IMR-90 (cell line): ENCODE data around the gene SLC2A3. TPM values are rescaled to one million over a fixed set of nuclear protein-coding genes. Genes with fewer than 3 reads are reported as not detected.

Experiments
- ATAC-seq: fragments of 200-7000 bp; cut with Tn5 transposase; 2 replicates; pipeline ENCODE4 v1.9.1; 2020; ENCODE audit warnings: low read depth, mild to moderate bottlenecking, moderate library complexity
- BruUV-seq: library from RNA; stranded (reverse); fragments of 400-500 nt; replicated peaks from 2 replicates; lab custom pipeline; 2021; lab: Mats Ljungman, UMichigan
- CTCF ChIA-PET: fragments of 300-600 bp; formaldehyde crosslinking; extraction: SDS; loops from one replicate; lab custom pipeline; 2021; ENCODE audit warnings: antibody characterized with exemption; lab: Yijun Ruan, JAX
- POLR2A ChIA-PET: fragments of 300-600 bp; sonication (Branson Sonifier 250); formaldehyde crosslinking; loops from one replicate; lab custom pipeline; 2022; ENCODE audit warnings: antibody characterized with exemption; ENCODE audit not compliant: unreplicated experiment; lab: Charles Lee
- DNase-seq: peaks from one replicate; pipeline ENCODE4 v3.0.0; 2013
- H2AFZ ChIP-seq: replicated peaks from 2 replicates; pipeline ENCODE3; 2013; ENCODE audit warnings: low read length, mild to moderate bottlenecking; ENCODE audit not compliant: poor library complexity
- H2AK5ac ChIP-seq: 2 replicates; pipeline ENCODE4 v1.6.1; 2013; ENCODE audit warnings: low read depth, low read length, inconsistent platforms
- H2AK9ac ChIP-seq: replicated peaks from 2 replicates; pipeline ENCODE3; 2013; ENCODE audit warnings: mild to moderate bottlenecking, low read depth, low read length, moderate library complexity; ENCODE audit not compliant: poor library complexity
- H2BK120ac ChIP-seq: 2 replicates; pipeline ENCODE4 v1.6.1; 2013; ENCODE audit warnings: low read depth, low read length, inconsistent platforms
- H2BK15ac ChIP-seq: 3 replicates; pipeline ENCODE4 v1.6.1; 2013; ENCODE audit warnings: low read depth, low read length, inconsistent platforms
- H2BK20ac ChIP-seq: 2 replicates; pipeline ENCODE4 v1.6.1; 2013; ENCODE audit warnings: low read depth, mild to moderate bottlenecking, inconsistent platforms, low read length, moderate library complexity
- H2BK5ac ChIP-seq: 2 replicates; pipeline ENCODE4 v1.6.1; 2013; ENCODE audit warnings: mild to moderate bottlenecking, low read depth, low read length, inconsistent platforms; ENCODE audit not compliant: poor library complexity, severe bottlenecking
- H3K14ac ChIP-seq: replicated peaks from 2 replicates; pipeline ENCODE4 v1.6.1; 2013; ENCODE audit warnings: low read depth, low read length, inconsistent platforms
- H3K18ac ChIP-seq: 2 replicates; pipeline ENCODE4 v1.6.1; 2013; ENCODE audit warnings: low read depth, low read length, control low read depth
- H3K23ac ChIP-seq: 2 replicates; pipeline ENCODE4 v1.6.1; 2013; ENCODE audit warnings: low read depth, low read length, inconsistent platforms
- H3K27ac ChIP-seq: 2 replicates; pipeline ENCODE4 v1.5.1; 2013; ENCODE audit warnings: mild to moderate bottlenecking, control low read depth, low read length; ENCODE audit not compliant: insufficient read depth
- H3K27me3 ChIP-seq: 2 replicates; pipeline ENCODE4 v1.6.1; 2013; ENCODE audit warnings: low read length; ENCODE audit not compliant: control insufficient read depth, insufficient read depth
- H3K36me3 ChIP-seq: 2 replicates; pipeline ENCODE4 v1.6.1; 2013; ENCODE audit warnings: low read length, mixed read lengths; ENCODE audit not compliant: control insufficient read depth, insufficient read depth
- H3K4ac ChIP-seq: 2 replicates; pipeline ENCODE4 v1.6.1; 2013; ENCODE audit warnings: low read depth, low read length, inconsistent platforms
- H3K4me1 ChIP-seq: 2 replicates; pipeline ENCODE4 v1.6.1; 2013; ENCODE audit warnings: low read length, mixed read lengths; ENCODE audit not compliant: control insufficient read depth, insufficient read depth
- H3K4me2 ChIP-seq: 2 replicates; pipeline ENCODE4 v1.6.1; 2013; ENCODE audit warnings: low read depth, mild to moderate bottlenecking, control low read depth, low read length, moderate library complexity
- H3K4me3 ChIP-seq: 2 replicates; pipeline ENCODE4 v1.5.1; 2013; ENCODE audit warnings: low read depth, mild to moderate bottlenecking, control low read depth, low read length, moderate library complexity; ENCODE audit not compliant: insufficient read depth
- H3K56ac ChIP-seq: 2 replicates; pipeline ENCODE4 v1.6.1; 2013; ENCODE audit warnings: low read length, inconsistent platforms; ENCODE audit not compliant: insufficient read depth; ENCODE audit errors: extremely low read depth
- H3K79me1 ChIP-seq, 2 experiments: 2 replicates each; pipeline ENCODE4 v1.6.1; 2013; ENCODE audit warnings: low read length in 2 of 2, inconsistent platforms in 1 of 2, low read depth in 1 of 2
- H3K9ac ChIP-seq: 2 replicates; pipeline ENCODE4 v1.6.1; 2013; ENCODE audit warnings: low read depth, low read length, control low read depth
- H3K9me1 ChIP-seq: 2 replicates; pipeline ENCODE4 v1.6.1; 2013; ENCODE audit warnings: low read length, inconsistent platforms; ENCODE audit not compliant: insufficient read depth
- H3K9me3 ChIP-seq: 2 replicates; pipeline ENCODE4 v1.6.1; 2013; ENCODE audit warnings: low read length; ENCODE audit not compliant: control insufficient read depth, insufficient read depth
- H4K20me1 ChIP-seq: 2 replicates; pipeline ENCODE4 v1.6.1; 2013; ENCODE audit warnings: low read length, inconsistent platforms; ENCODE audit not compliant: insufficient read depth
- H4K5ac ChIP-seq: 2 replicates; pipeline ENCODE4 v1.6.1; 2013; ENCODE audit warnings: mild to moderate bottlenecking, low read depth, low read length, control low read depth
- H4K8ac ChIP-seq, 2 experiments: 2 replicates each; pipeline ENCODE4 v1.6.1; 2013; ENCODE audit warnings: low read depth in 2 of 2, low read length in 2 of 2, control low read depth in 1 of 2, inconsistent platforms in 1 of 2
- H4K91ac ChIP-seq: 2 replicates; pipeline ENCODE4 v1.6.1; 2013; ENCODE audit warnings: low read depth, low read length, inconsistent platforms; ENCODE audit not compliant: insufficient read depth
- BHLHE40 ChIP-seq: fragments of 150-350 bp; IDR thresholded peaks from 2 replicates; pipeline ENCODE4 v1.6.1; 2016; ENCODE audit warnings: mild to moderate bottlenecking, low read depth, low read length
- CHD1 ChIP-seq: IDR thresholded peaks from 2 replicates; pipeline ENCODE4 v1.6.1; 2012; ENCODE audit warnings: low read depth, low read length, improper control_type of control experiment
- FOS ChIP-seq: fragments of 150-350 bp; IDR thresholded peaks from 2 replicates; pipeline ENCODE4 v1.6.1; 2016; ENCODE audit warnings: low read depth, low read length
- MAFK ChIP-seq: IDR thresholded peaks from 2 replicates; pipeline ENCODE4 v1.6.1; 2012; ENCODE audit warnings: low read depth, low read length, improper control_type of control experiment
- MXI1 ChIP-seq: IDR thresholded peaks from 2 replicates; pipeline ENCODE4 v1.6.1; 2012; ENCODE audit warnings: low read depth, mild to moderate bottlenecking, low read length, moderate library complexity, borderline replicate concordance
- NFE2L2 ChIP-seq: fragments of 150-350 bp; IDR thresholded peaks from 2 replicates; pipeline ENCODE4 v1.6.1; 2016; ENCODE audit warnings: low read depth, mild to moderate bottlenecking, low read length
- POLR2A ChIP-seq: IDR thresholded peaks from 2 replicates; pipeline ENCODE4 v1.6.1; 2012; ENCODE audit warnings: mild to moderate bottlenecking, low read depth, low read length
- RAD21 ChIP-seq: IDR thresholded peaks from 2 replicates; pipeline ENCODE4 v1.6.1; 2012; ENCODE audit warnings: low read length, improper control_type of control experiment
- RCOR1 ChIP-seq: IDR thresholded peaks from 2 replicates; pipeline ENCODE4 v1.6.1; 2012; ENCODE audit warnings: mild to moderate bottlenecking, low read length, improper control_type of control experiment; ENCODE audit not compliant: insufficient replicate concordance
- RFX5 ChIP-seq: IDR thresholded peaks from 2 replicates; pipeline ENCODE4 v1.8.0; 2012; ENCODE audit warnings: low read depth, mild to moderate bottlenecking, low read length, moderate library complexity
- SMC3 ChIP-seq: fragments of 150-350 bp; IDR thresholded peaks from 2 replicates; pipeline ENCODE4 v1.6.1; 2016; ENCODE audit warnings: low read depth, mild to moderate bottlenecking, antibody characterized with exemption, low read length, moderate library complexity
- WGBS, 2 experiments: methylation state at CpG; one replicate each; pipeline versions ENCODE4 v1.1.5 to v1.1.7; 2013; ENCODE audit warnings: missing lambda C conversion rate in 2 of 2; ENCODE audit not compliant: insufficient read length in 1 of 2; ENCODE audit errors: extremely low coverage in 2 of 2; 5-methylcytosine and 5-hydroxymethylcytosine counted together
- dilution Hi-C: fragments of 300-500 bp; cut with HindIII; formaldehyde crosslinking; loops from one replicate; pipeline ENCODE4 v1.14.3; 2018; ENCODE audit warnings: low sequenced_read_pairs; ENCODE audit not compliant: unreplicated experiment
- in situ Hi-C: fragments of 300-500 bp; cut with MboI; formaldehyde crosslinking; loops from 3 replicates; pipeline ENCODE4 v1.14.3; 2019; ENCODE audit warnings: low sequenced_read_pairs, inconsistent platforms, mixed read lengths
- intact Hi-C: fragments of 100-400 bp; cut with micrococcal nuclease; formaldehyde crosslinking; loops from 2 replicates; pipeline ENCODE4 v1.10.0; 2022
- polyA plus RNA-seq, 3 experiments: library from polyadenylated mRNA; depleted of rRNA; stranded (reverse); fragments of >200 nt; gene quantifications; 2 replicates each; pipeline ENCODE4 v1.2.3, GENCODE V29; 2012; ENCODE audit warnings: low replicate concordance in 1 of 3
- total RNA-seq: library from RNA; depleted of rRNA; stranded (reverse); fragments of >200 nt; gene quantifications from 2 replicates; pipeline ENCODE4 v1.2.3, GENCODE V29; 2012
- TF ChIP-seq, protein P1 (sequence below): conservative IDR thresholded peaks from 2 replicates; pipeline ENCODE4 v1.5.1; 2012; ENCODE audit warnings: mild to moderate bottlenecking, low read depth, low read length, improper control_type of control experiment
- TF ChIP-seq, protein P2 (sequence below): fragments of 150-350 bp; IDR thresholded peaks from 2 replicates; pipeline ENCODE4 v1.6.1; 2017; ENCODE audit warnings: mild to moderate bottlenecking, antibody characterized with exemption, low read length, low read depth
- TF ChIP-seq, protein P3 (sequence below): fragments of 150-350 bp; IDR thresholded peaks from 2 replicates; pipeline ENCODE4 v1.6.1; 2016; ENCODE audit warnings: low read depth, mild to moderate bottlenecking, low read length, moderate library complexity, borderline replicate concordance

Gene SLC2A3
- total and polyA plus RNA-seq, 2 of the 4 experiments (the other 2 are of a cell fraction) = 46.1 to 54.8 TPM

DNA sequence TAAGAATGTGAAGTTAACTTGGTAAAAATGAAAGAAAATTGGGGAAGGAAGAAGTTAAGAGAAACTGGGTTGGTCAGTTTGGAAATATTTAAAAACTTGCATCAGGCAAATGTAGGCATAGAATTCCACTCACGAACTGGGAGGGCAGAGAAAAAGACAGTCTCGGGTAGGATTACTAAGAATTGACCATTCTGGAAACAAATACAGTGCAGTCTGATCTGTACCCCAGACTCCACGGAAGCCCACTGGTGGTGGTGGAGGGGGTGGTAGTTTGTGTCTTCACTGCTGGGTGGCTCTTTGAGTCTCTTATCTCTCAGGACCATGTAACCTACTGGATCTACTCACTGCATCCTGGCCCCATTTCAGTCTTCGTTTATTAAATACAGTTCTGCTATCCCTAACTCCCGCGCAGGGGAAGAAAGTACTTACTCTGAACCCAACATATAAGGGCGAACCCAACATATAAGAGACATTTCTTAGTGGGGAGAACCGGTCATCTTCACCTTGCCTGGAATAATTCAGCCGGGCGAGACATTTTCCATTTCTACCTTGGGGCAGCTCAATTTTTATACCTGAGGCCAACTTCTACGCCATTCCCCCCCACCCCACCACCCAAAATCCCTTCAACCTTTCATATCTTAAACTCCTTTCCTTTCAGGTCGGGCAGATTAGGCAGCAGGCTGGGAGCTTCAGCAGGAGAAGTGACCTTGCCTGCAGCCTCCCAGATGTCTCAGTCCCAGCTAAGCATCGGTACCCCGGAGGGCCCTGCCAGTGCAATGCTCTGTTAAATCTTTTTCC, 1.7 kb downstream of the SLC2A3 start:
- peak overlapping the region; percentile 21 for H3K18ac ChIP-seq
- peak overlapping the region; percentile 87 for H3K14ac ChIP-seq
- intact Hi-C loops (no loop called here), dilution Hi-C loops (no loop called here), in situ Hi-C loops (loop anchor here (5.0 kb wide), 1 partner anchor 33 kb away; no protein-coding TSS in a partner anchor)
- H3K79me1 ChIP-seq = peaks cover 12 to 41% of the 10 kb centered on the region in 2 experiments; a peak in 3 of 4 replicates
- peak overlapping the region; percentile 38 for H3K4ac ChIP-seq
- H4K8ac ChIP-seq = peak overlapping the region; percentile 16 to 44; a peak in 2 of 4 replicates
- peak overlapping the region; percentile 91 for H3K4me2 ChIP-seq
- ChIA-PET CTCF (interaction anchor here (1.3 to 2.9 kb wide), 5 partner anchors 26 to 75 kb away, joined by 5 to 25 read pairs (median 9); no protein-coding TSS in a partner anchor), POLR2A (interaction anchor here (1.2 kb wide), 1 partner anchor 60 kb away, joined by 3 read pairs; no protein-coding TSS in a partner anchor)
- peak overlapping the region; percentile 84 for H3K27ac ChIP-seq
- BruUV-seq = no TSS peak
- ATAC-seq (no peak), DNase-seq (no peak)
- no peaks in the 10 kb centered on the region for H3K9me3 ChIP-seq
- peaks cover 37% of the 10 kb centered on the region; the same call in 1 of the 2 replicates for H4K20me1 ChIP-seq
- H2BK5ac ChIP-seq = peak overlapping the region; percentile 44
- H2AFZ ChIP-seq = no peak overlapping the region
- peak overlapping the region; percentile 97 for H3K4me3 ChIP-seq
- H2BK20ac ChIP-seq = no peak overlapping the region
- H3K9ac ChIP-seq = peak overlapping the region; percentile 99
- no peak overlapping the region; the same call in none of the 2 replicates for H4K91ac ChIP-seq
- no peaks in the 10 kb centered on the region for H3K9me1 ChIP-seq
- H2AK5ac ChIP-seq = peak overlapping the region; percentile 47; the same call in 1 of the 2 replicates
- 28 to 100% methylated on average over 1 to 4 of the region's 14 CpGs for WGBS, 2 experiments
- peak overlapping the region; percentile 47 for H2AK9ac ChIP-seq
- H2BK120ac ChIP-seq = no peak overlapping the region
- H3K23ac ChIP-seq = peak overlapping the region; percentile 63
- H2BK15ac ChIP-seq = peak overlapping the region; percentile 26; the same call in 1 of the 3 replicates
- no peak overlapping the region for H4K5ac ChIP-seq
- H3K36me3 ChIP-seq = peaks cover 33% of the 10 kb centered on the region
- peak overlapping the region; percentile 62 for H3K56ac ChIP-seq
- no peaks in the 10 kb centered on the region for H3K27me3 ChIP-seq
- peaks cover 5% of the 10 kb centered on the region for H3K4me1 ChIP-seq
- no peak for TF ChIP-seq MAFK
- TF ChIP-seq FOS = no peak
- TF ChIP-seq CHD1 = no peak
- TF ChIP-seq, protein P1, sequence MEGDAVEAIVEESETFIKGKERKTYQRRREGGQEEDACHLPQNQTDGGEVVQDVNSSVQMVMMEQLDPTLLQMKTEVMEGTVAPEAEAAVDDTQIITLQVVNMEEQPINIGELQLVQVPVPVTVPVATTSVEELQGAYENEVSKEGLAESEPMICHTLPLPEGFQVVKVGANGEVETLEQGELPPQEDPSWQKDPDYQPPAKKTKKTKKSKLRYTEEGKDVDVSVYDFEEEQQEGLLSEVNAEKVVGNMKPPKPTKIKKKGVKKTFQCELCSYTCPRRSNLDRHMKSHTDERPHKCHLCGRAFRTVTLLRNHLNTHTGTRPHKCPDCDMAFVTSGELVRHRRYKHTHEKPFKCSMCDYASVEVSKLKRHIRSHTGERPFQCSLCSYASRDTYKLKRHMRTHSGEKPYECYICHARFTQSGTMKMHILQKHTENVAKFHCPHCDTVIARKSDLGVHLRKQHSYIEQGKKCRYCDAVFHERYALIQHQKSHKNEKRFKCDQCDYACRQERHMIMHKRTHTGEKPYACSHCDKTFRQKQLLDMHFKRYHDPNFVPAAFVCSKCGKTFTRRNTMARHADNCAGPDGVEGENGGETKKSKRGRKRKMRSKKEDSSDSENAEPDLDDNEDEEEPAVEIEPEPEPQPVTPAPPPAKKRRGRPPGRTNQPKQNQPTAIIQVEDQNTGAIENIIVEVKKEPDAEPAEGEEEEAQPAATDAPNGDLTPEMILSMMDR = no peak
- no peak for TF ChIP-seq POLR2A
- no peak for TF ChIP-seq BHLHE40
- TF ChIP-seq MXI1 = no peak
- no peak for TF ChIP-seq NFE2L2
- TF ChIP-seq RCOR1 = no peak
- TF ChIP-seq, protein P2, sequence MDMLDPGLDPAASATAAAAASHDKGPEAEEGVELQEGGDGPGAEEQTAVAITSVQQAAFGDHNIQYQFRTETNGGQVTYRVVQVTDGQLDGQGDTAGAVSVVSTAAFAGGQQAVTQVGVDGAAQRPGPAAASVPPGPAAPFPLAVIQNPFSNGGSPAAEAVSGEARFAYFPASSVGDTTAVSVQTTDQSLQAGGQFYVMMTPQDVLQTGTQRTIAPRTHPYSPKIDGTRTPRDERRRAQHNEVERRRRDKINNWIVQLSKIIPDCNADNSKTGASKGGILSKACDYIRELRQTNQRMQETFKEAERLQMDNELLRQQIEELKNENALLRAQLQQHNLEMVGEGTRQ = no peak
- TF ChIP-seq SMC3 = no peak
- TF ChIP-seq RFX5 = no peak
- TF ChIP-seq, protein P3, sequence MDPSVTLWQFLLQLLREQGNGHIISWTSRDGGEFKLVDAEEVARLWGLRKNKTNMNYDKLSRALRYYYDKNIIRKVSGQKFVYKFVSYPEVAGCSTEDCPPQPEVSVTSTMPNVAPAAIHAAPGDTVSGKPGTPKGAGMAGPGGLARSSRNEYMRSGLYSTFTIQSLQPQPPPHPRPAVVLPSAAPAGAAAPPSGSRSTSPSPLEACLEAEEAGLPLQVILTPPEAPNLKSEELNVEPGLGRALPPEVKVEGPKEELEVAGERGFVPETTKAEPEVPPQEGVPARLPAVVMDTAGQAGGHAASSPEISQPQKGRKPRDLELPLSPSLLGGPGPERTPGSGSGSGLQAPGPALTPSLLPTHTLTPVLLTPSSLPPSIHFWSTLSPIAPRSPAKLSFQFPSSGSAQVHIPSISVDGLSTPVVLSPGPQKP = no peak
- TF ChIP-seq RAD21 = no peak
